Smooth muscle cell (in vitro differentiated cells): Measurements from ENCODE around the gene CRYAB. TPM values are rescaled to one million over a fixed set of nuclear protein-coding genes. Genes with fewer than 3 reads are reported as not detected.

ENCODE experiments used
- DNase-seq: peaks from one replicate; lab custom pipeline; 2025; ENCODE audit not compliant: unreplicated experiment; lab: John Stamatoyannopoulos, UW
- H2AFZ ChIP-seq: fragments of 200-600 bp; sonication (generic); 2 replicates; pipeline ENCODE4 v1.6.0; 2016; ENCODE audit warnings: antibody characterized with exemption, low read depth, mild to moderate bottlenecking
- H3F3A ChIP-seq: fragments of 200-600 bp; sonication (generic); 2 replicates; pipeline ENCODE4 v1.6.0; 2017; ENCODE audit warnings: antibody characterized with exemption, low read depth
- H3K27ac ChIP-seq: fragments of 200-600 bp; sonication (generic); 2 replicates; pipeline ENCODE4 v1.5.1; 2016; ENCODE audit warnings: low read depth, mild to moderate bottlenecking
- H3K27me3 ChIP-seq: fragments of 200-600 bp; sonication (generic); 2 replicates; pipeline ENCODE4 v1.6.1; 2016; ENCODE audit warnings: low read depth, mild to moderate bottlenecking
- H3K36me3 ChIP-seq: fragments of 200-600 bp; sonication (generic); 2 replicates; pipeline ENCODE4 v1.5.1; 2016; ENCODE audit warnings: low read depth
- H3K4me1 ChIP-seq: fragments of 200-600 bp; sonication (generic); 2 replicates; pipeline ENCODE4 v1.5.1; 2016; ENCODE audit warnings: low read depth
- H3K4me2 ChIP-seq: fragments of 200-600 bp; sonication (generic); 2 replicates; pipeline ENCODE4 v1.6.0; 2016; ENCODE audit warnings: mild to moderate bottlenecking
- H3K4me3 ChIP-seq: fragments of 200-600 bp; sonication (generic); 2 replicates; pipeline ENCODE4 v1.5.1; 2016; ENCODE audit warnings: mild to moderate bottlenecking
- H3K79me2 ChIP-seq: fragments of 200-600 bp; sonication (generic); 2 replicates; pipeline ENCODE4 v1.6.0; 2016; ENCODE audit warnings: low read depth, mild to moderate bottlenecking
- H3K9ac ChIP-seq: fragments of 200-600 bp; sonication (generic); 2 replicates; pipeline ENCODE4 v1.6.0; 2016; ENCODE audit warnings: low read depth
- H3K9me3 ChIP-seq: fragments of 200-600 bp; sonication (generic); replicated peaks from 2 replicates; pipeline ENCODE4 v1.5.1; 2016; ENCODE audit warnings: low read depth
- H4K20me1 ChIP-seq: fragments of 200-600 bp; sonication (generic); 2 replicates; pipeline ENCODE4 v1.6.0; 2016; ENCODE audit warnings: low read depth
- WGBS: methylation state at CpG from one replicate; pipeline ENCODE4 v1.1.7; 2016; ENCODE audit warnings: low lambda C conversion rate; 5-methylcytosine and 5-hydroxymethylcytosine counted together
- polyA plus RNA-seq: library from polyadenylated mRNA; unstranded; fragments of >200 nt; fragmentation: Nextera tagmentation; extraction: Ambion mirVana; gene quantifications from 2 replicates; pipeline ENCODE4 v1.2.1, GENCODE V29; 2016
- total RNA-seq: library from RNA; depleted of rRNA; stranded (reverse); fragments of >200 nt; gene quantifications from 2 replicates; pipeline ENCODE4 v1.2.3, GENCODE V29; 2014
- TF ChIP-seq, protein P1 (sequence below): fragments of 200-600 bp; sonication (generic); IDR thresholded peaks from 2 replicates; pipeline ENCODE4 v1.5.1; 2017; ENCODE audit warnings: borderline replicate concordance, mild to moderate bottlenecking, antibody characterized with exemption; ENCODE audit not compliant: insufficient read depth, poor library complexity, severe bottlenecking

The CRYAB gene
- total and polyA plus RNA-seq, 2 experiments from 2014 or later, result 47.4 to 97.4 TPM

GRCh38 chr11:111942829-111943228 is 31.3 kb upstream of the CRYAB start:
- 83% methylated on average over 7 of the region's 7 CpGs for WGBS
- Histone ChIP-seq H4K20me1 (no peaks in the 10 kb centered on the region), H3K9ac (peak overlapping the region; percentile 28), H3K36me3 (no peaks in the 10 kb centered on the region), H3K27ac (peak overlapping the region; percentile 100), H3K79me2 (peaks cover 35% of the 10 kb centered on the region), H3F3A (peaks cover 28% of the 10 kb centered on the region), H3K4me3 (no peak overlapping the region), H3K4me2 (no peak overlapping the region), H2AFZ (no peak overlapping the region), H3K4me1 (peaks cover 29% of the 10 kb centered on the region), H3K9me3 (no peaks in the 10 kb centered on the region), H3K27me3 (no peaks in the 10 kb centered on the region)
- no peak for DNase-seq
- TF ChIP-seq, protein P1, sequence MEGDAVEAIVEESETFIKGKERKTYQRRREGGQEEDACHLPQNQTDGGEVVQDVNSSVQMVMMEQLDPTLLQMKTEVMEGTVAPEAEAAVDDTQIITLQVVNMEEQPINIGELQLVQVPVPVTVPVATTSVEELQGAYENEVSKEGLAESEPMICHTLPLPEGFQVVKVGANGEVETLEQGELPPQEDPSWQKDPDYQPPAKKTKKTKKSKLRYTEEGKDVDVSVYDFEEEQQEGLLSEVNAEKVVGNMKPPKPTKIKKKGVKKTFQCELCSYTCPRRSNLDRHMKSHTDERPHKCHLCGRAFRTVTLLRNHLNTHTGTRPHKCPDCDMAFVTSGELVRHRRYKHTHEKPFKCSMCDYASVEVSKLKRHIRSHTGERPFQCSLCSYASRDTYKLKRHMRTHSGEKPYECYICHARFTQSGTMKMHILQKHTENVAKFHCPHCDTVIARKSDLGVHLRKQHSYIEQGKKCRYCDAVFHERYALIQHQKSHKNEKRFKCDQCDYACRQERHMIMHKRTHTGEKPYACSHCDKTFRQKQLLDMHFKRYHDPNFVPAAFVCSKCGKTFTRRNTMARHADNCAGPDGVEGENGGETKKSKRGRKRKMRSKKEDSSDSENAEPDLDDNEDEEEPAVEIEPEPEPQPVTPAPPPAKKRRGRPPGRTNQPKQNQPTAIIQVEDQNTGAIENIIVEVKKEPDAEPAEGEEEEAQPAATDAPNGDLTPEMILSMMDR, result no peak

GRCh38 chr11:111941963-111942362 is 30.4 kb upstream of the CRYAB start:
- Histone ChIP-seq H3K4me2 (no peak overlapping the region), H3K36me3 (no peaks in the 10 kb centered on the region), H2AFZ (no peak overlapping the region), H3F3A (peaks cover 34% of the 10 kb centered on the region), H3K9ac (no peak overlapping the region), H3K4me3 (no peak overlapping the region), H3K9me3 (no peaks in the 10 kb centered on the region), H3K27me3 (no peaks in the 10 kb centered on the region), H3K79me2 (peaks cover 33% of the 10 kb centered on the region), H3K4me1 (peaks cover 33% of the 10 kb centered on the region), H3K27ac (peak overlapping the region; percentile 100), H4K20me1 (no peaks in the 10 kb centered on the region)
- DNase-seq, result no peak
- WGBS, result 90% methylated on average over 5 of the region's 5 CpGs
- TF ChIP-seq, protein P1, result no peak

- H3K9me3 ChIP-seq, result no peaks in the 10 kb centered on the region
- peak overlapping the region; percentile 97 for H3K27ac ChIP-seq
- peaks cover 48% of the 10 kb centered on the region for H3K4me1 ChIP-seq
- no peaks in the 10 kb centered on the region for H3K36me3 ChIP-seq
- H3K27me3 ChIP-seq, result no peaks in the 10 kb centered on the region
- peak overlapping the region; percentile 90 for H3K4me2 ChIP-seq
- H3K4me3 ChIP-seq, result peak overlapping the region; percentile 66
- TF ChIP-seq, protein P1, result no peak
- H2AFZ ChIP-seq, result no peak overlapping the region
- WGBS, result 60% methylated on average over 4 of the region's 4 CpGs
- peak overlapping the region; percentile 89 for H3K9ac ChIP-seq
- DNase-seq, result no peak
- H3F3A ChIP-seq, result peaks cover 49% of the 10 kb centered on the region
- peaks cover 26% of the 10 kb centered on the region for H3K79me2 ChIP-seq
- H4K20me1 ChIP-seq, result no peaks in the 10 kb centered on the region
These were observed 28.4 kb upstream of the CRYAB start for GRCh38 chr11:111939836-111940604.
